Activated T-helper 1 cell treated with anti-CD3 and anti-CD28 coated beads, Interleukin-12 subunit alpha, Interleukin-12 subunit beta, Interleukin-2, Interleukin-4 antibody, amounts not matched to agents 30 ng/mL and 10 ng/mL and 1 ng/mL, durations not matched to agents 14 hours and 24 hours and 36 hours (primary cell): ENCODE results near the gene IFNA21. TPM values are rescaled to one million over a fixed set of nuclear protein-coding genes. Genes with fewer than 3 reads are reported as not detected.
"Not testable (repeated sequence)": the region's sequence is repeated elsewhere in the genome, so short reads cannot be mapped to it uniquely, and the experiment has no call there.

Experiments
- DNase-seq: peaks from one replicate; pipeline ENCODE4 v3.0.0; 2021; ENCODE audit warnings: low spot score
- H3K27ac Mint-ChIP-seq: one replicate; pipeline ENCODE4 v1.8.0; 2021; ENCODE audit warnings: mild to moderate bottlenecking, mixed read lengths
- H3K27me3 Mint-ChIP-seq: one replicate; pipeline ENCODE4 v1.8.0; 2022; ENCODE audit warnings: mild to moderate bottlenecking, moderate library complexity, mixed read lengths; ENCODE audit not compliant: insufficient read depth
- H3K36me3 Mint-ChIP-seq: one replicate; pipeline ENCODE4 v1.8.0; 2021; ENCODE audit warnings: low read depth, mixed read lengths
- H3K4me1 Mint-ChIP-seq: one replicate; pipeline ENCODE4 v1.8.0; 2021; ENCODE audit warnings: low read depth, mixed read lengths
- H3K4me3 Mint-ChIP-seq: one replicate; pipeline ENCODE4 v1.8.0; 2021; ENCODE audit warnings: mild to moderate bottlenecking, moderate library complexity, mixed read lengths
- H3K9me3 Mint-ChIP-seq: one replicate; pipeline ENCODE4 v1.8.0; 2021; ENCODE audit warnings: mixed read lengths
- intact Hi-C: fragments of 100-400 bp; cut with micrococcal nuclease; formaldehyde crosslinking; loops from one replicate; pipeline ENCODE4 v1.15.1; 2024
- total RNA-seq: library from RNA; stranded (reverse); gene quantifications from 2 replicates; pipeline ENCODE4 v1.2.3, GENCODE V29; 2022

Gene IFNA21
- not detected in 2 replicates for total RNA-seq

DNA sequence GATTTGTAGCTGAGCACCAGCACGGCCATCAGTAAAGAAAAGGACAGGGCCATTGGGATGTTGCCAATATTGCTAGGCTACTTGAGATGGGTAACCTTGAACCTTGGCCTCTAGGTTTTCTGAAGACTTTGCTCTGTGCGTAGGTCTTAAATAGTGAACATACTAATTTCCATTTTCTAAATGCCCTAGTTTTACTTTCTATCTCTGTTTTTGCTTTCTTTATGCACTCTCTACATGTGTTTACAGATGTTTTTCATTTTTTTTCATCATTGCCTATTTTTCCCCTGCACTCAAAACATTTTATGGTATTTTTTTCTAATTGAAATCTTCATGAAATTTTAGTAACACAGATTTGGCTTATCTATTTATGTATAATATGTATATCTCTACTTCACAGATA is at the start of gene IFNA21:
Gene IFNA21 (minus strand): TSS at position 101 of the 400 bp plus-strand sequence. CDS start 48 bp downstream, at position 53.
- H3K9me3 Mint-ChIP-seq, H3K27ac Mint-ChIP-seq, intact Hi-C loops, DNase-seq, H3K4me1 Mint-ChIP-seq, H3K36me3 Mint-ChIP-seq, H3K4me3 Mint-ChIP-seq: not testable (repeated sequence)
- peaks cover 32% of the 10 kb centered on the region for H3K27me3 Mint-ChIP-seq

DNA sequence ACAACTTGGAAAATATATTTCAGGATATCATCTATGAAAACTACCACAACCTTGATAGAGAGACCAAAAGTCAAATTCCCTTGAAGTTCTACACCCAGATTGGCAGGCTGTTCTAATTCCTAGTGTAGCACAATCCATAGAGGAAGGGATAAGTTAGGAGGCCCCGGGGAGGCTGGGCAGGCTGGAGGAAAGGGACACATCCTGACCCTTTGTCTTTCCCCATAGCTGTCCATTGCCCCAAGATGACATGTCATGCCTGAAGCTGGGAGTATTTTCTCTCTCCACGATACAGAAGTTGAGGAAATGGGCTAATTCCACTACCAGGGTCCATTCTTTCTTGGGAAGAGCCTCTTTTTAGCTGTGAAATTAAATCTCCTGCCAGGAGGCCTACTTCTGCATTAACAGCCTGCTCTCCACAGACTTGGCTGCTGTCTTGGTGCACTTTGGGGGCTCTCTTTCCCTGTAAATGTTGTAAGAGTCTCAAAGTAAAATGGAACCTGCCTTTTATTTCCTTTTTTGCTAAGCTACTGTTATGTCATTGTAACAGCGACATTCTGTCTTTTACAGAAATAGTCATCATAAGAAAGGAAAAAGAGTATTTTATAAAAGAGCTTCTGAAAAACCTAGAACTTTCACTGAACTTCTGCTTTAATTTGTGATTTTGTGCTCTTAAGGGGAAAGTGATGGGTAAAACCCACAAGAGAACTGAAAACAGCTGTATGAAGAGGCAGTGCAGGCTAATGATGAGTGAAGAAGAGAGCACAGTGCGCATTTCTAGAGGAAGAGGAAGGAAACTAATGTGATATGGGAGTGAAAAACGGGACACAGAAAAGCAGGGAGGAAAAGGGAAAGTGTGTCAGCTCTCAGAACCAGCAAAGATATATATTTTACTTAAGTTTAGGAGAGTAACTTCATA is 47.2 kb upstream of the IFNA21 start:
- H3K27me3 Mint-ChIP-seq, result peaks cover 30% of the 10 kb centered on the region
- H3K27ac Mint-ChIP-seq, H3K4me3 Mint-ChIP-seq, H3K4me1 Mint-ChIP-seq, intact Hi-C loops, DNase-seq, H3K36me3 Mint-ChIP-seq, H3K9me3 Mint-ChIP-seq: not testable (repeated sequence)

DNA sequence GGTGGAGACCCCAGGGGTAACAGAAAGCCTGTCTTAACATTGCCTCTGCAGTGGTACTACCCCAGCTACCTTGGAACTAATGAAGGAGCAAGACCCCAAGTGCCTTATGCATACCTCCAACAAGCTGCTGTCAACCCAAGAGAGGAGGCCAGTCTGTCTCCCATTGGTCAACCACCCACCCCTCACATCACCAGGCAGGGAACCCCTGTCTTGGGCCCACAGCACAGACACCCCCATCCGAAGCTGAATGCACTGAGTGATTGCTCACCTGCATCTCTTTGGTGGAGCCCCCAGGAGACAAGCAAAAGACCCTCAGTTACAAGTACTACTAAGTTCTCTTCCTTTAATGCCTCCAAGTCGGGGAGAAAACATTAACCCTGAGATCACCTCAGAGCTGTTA is 45.7 kb upstream of the IFNA21 start:
- DNase-seq, H3K27ac Mint-ChIP-seq, intact Hi-C loops, H3K4me1 Mint-ChIP-seq, H3K9me3 Mint-ChIP-seq, H3K36me3 Mint-ChIP-seq, H3K4me3 Mint-ChIP-seq: not testable (repeated sequence)
- peaks cover 20% of the 10 kb centered on the region for H3K27me3 Mint-ChIP-seq

DNA sequence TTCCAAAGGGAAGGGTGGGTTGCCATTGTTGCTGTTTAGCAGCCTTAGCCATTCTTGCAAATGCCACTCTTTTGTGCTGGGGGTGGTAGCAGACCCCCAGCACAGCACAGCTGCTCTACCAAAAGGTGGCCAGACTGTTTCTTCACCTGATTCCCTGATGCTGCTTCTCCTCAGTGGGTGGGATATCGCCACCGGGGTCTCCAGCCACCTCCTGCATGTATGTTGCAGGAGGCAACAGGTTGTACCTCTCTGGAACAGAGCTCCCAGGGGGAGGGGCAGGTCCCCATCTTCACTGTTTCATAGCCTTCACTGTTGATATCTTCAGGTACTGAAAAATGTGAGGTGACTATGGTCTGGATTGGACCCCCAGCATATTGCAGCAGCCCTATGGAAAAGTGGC is 44.3 kb upstream of the IFNA21 start:
- H3K27me3 Mint-ChIP-seq, result peaks cover 15% of the 10 kb centered on the region
- H3K36me3 Mint-ChIP-seq, H3K4me1 Mint-ChIP-seq, H3K9me3 Mint-ChIP-seq, H3K4me3 Mint-ChIP-seq, DNase-seq, H3K27ac Mint-ChIP-seq, intact Hi-C loops: not testable (repeated sequence)

DNA sequence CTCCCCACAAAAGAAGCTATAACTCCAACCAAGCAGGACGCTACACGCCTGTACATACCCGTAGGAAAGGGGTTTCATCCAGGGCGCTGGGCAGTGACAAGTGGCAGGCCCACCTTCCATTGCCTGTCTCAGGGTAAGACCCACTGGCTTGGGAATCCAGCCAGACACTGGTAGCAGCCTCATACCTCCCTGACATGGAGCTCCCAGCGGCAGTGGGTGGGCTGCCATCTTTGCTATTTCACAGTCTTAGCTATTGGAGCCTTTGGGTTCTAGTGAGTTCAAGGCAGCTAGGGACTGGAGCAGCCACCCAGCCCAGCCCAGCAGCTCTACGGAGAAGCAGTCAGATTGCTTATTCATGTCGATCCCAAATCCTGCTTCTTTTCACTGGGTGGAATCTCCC is 43.9 kb upstream of the IFNA21 start:
- Mint-ChIP-seq H3K27me3 (peaks cover 15% of the 10 kb centered on the region), H3K4me3 (no peak overlapping the region), H3K36me3 (no peaks in the 10 kb centered on the region), H3K4me1 (no peaks in the 10 kb centered on the region), H3K27ac (no peak overlapping the region), H3K9me3 (no peaks in the 10 kb centered on the region)
- intact Hi-C loops, result no loop called here
- no peak for DNase-seq

DNA sequence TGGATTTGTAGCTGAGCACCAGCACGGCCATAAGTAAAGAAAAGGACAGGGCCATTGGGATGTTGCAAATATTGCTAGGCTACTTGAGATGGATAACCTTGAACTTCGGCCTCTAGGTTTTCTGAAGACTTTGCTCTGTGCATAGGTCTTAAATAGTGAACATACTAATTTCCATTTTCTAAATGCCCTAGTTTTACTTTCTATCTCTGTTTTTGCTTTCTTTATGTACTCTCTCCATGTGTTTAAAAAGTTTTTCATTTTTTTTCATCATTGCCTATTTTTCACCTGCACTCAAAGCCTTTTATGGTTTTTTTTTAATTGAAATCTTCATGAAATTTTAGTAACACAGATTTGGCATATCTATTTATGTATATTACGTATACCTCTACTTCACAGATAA is 40.6 kb upstream of the IFNA21 start, which contains the start of gene IFNA10:
Gene IFNA10 (minus strand): TSS at position 101 of the 400 bp plus-strand sequence. CDS start 46 bp downstream, at position 55.
- DNase-seq, H3K4me3 Mint-ChIP-seq, H3K9me3 Mint-ChIP-seq, H3K36me3 Mint-ChIP-seq, H3K27ac Mint-ChIP-seq, intact Hi-C loops, H3K4me1 Mint-ChIP-seq: not testable (repeated sequence)
- H3K27me3 Mint-ChIP-seq, result peaks cover 20% of the 10 kb centered on the region

DNA sequence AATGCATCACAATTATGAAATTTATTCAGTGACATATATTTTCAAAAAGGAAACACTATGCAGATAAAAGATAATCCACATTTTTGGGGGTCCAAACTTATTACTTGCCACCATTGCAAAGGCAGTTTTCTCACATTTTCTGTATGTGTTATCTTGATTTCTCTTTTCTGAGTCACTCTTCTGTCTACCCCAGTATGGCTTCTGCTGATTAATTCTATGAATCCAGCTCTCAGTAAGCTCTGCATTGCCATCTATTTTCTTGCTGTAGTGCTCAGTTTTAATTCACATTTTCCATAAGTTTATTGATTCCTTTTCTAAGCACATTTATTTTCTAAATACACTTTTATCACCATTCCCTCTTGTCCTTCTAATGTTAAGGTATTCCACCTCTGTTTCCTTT is 38.7 kb upstream of the IFNA21 start:
- Mint-ChIP-seq H3K36me3 (peaks cover 1% of the 10 kb centered on the region), H3K4me3 (no peak overlapping the region), H3K4me1 (no peaks in the 10 kb centered on the region), H3K27me3 (peaks cover 25% of the 10 kb centered on the region), H3K9me3 (no peaks in the 10 kb centered on the region), H3K27ac (no peak overlapping the region)
- DNase-seq, result no peak
- intact Hi-C loops, result no loop called here

DNA sequence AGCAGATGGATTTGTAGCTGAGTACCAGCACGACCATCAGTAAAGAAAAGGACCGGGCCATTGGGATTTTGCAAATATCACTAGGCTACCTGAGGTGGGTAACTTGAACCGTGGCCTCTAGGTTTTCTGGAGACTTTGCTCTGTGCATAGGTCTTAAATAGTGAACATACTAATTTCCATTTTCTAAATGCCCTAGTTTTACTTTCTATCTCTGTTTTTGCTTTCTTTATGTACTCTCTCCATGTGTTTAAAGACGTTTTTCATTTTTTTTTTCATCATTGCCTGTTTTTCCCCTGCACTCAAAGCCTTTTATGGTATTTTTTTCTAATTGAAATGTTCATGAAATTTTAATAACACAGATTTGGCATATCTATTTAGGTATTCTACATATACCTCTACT is 35.6 kb upstream of the IFNA21 start, which contains the start of gene IFNA7:
Gene IFNA7 (minus strand): TSS at position 101 of the 400 bp plus-strand sequence. CDS start 40 bp downstream, at position 61.
- H3K27ac Mint-ChIP-seq, intact Hi-C loops: not testable (repeated sequence)
- peaks cover 28% of the 10 kb centered on the region for H3K27me3 Mint-ChIP-seq

DNA sequence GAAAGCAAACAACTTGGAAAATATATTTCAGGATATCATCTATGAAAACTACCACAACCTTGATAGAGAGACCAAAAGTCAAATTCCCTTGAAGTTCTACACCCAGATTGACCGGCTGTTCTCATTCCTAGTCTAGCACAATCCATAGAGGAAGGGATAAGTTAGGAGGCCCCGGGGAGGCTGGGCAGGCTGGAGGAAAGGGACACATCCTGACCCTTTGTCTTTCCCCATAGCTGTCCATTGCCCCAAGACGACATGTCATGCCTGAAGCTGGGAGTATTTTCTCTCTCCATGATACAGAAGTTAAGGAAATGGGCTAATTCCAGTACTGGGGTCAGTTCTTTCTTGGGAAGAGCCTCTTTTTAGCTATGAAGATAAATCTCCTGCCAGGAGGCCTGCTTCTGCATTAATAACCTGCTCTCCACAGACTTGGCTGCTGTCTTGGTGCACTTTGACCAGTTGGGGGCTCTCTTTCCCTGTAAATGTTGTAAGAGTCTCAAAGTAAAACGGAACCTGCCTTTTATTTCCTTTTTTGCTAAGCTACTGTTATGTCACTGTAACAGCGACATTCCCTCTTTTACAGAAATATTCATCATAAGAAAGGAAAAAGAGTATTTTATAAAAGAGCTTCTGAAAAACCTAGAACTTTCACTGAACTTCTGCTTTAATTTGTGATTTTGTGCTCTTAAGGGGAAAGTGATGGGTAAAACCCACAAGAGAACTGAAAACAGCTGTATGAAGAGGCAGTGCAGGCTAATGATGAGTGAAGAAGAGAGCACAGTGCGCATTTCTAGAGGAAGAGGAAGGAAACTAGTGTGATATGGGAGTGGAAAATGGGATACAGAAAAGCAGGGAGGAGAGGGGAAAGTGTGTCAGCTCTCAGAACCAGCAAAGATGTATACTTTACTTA is 28.7 kb upstream of the IFNA21 start:
- H3K9me3 Mint-ChIP-seq, H3K27ac Mint-ChIP-seq, H3K36me3 Mint-ChIP-seq, H3K4me1 Mint-ChIP-seq, H3K4me3 Mint-ChIP-seq: not testable (repeated sequence)
- H3K27me3 Mint-ChIP-seq, result peaks cover 17% of the 10 kb centered on the region
- intact Hi-C loops, result loop anchor here (1.0 to 10.0 kb wide), 3 partner anchors 132 to 594 kb away; no protein-coding TSS in a partner anchor
- peak; percentile 22 for DNase-seq

More for the DNA sequence above, 35.6 kb upstream of the IFNA21 start, which contains the start of gene IFNA7:
- not testable (repeated sequence) for H3K9me3 Mint-ChIP-seq, H3K4me3 Mint-ChIP-seq, H3K36me3 Mint-ChIP-seq, DNase-seq, H3K4me1 Mint-ChIP-seq

DNA sequence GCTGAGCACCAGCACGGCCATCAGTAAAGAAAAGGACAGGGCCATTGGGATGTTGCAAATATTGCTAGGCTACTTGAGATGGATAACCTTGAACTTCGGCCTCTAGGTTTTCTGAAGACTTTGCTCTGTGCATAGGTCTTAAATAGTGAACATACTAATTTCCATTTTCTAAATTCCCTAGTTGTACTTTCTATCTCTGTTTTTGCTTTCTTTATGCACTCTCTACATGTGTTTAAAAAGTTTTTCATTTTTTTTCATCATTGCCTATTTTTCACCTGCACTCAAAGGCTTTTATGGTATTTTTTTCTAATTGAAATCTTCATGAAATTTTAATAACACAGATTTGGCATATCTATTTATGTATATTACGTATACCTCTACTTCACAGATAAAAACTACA is 21.0 kb upstream of the IFNA21 start, which contains the start of gene IFNA4:
Gene IFNA4 (minus strand): TSS at position 101 of the 400 bp plus-strand sequence. CDS start 56 bp downstream, at position 45.
- intact Hi-C loops, DNase-seq, H3K36me3 Mint-ChIP-seq, H3K9me3 Mint-ChIP-seq, H3K4me3 Mint-ChIP-seq, H3K27ac Mint-ChIP-seq, H3K4me1 Mint-ChIP-seq: not testable (repeated sequence)
- H3K27me3 Mint-ChIP-seq, result peaks cover 16% of the 10 kb centered on the region

DNA sequence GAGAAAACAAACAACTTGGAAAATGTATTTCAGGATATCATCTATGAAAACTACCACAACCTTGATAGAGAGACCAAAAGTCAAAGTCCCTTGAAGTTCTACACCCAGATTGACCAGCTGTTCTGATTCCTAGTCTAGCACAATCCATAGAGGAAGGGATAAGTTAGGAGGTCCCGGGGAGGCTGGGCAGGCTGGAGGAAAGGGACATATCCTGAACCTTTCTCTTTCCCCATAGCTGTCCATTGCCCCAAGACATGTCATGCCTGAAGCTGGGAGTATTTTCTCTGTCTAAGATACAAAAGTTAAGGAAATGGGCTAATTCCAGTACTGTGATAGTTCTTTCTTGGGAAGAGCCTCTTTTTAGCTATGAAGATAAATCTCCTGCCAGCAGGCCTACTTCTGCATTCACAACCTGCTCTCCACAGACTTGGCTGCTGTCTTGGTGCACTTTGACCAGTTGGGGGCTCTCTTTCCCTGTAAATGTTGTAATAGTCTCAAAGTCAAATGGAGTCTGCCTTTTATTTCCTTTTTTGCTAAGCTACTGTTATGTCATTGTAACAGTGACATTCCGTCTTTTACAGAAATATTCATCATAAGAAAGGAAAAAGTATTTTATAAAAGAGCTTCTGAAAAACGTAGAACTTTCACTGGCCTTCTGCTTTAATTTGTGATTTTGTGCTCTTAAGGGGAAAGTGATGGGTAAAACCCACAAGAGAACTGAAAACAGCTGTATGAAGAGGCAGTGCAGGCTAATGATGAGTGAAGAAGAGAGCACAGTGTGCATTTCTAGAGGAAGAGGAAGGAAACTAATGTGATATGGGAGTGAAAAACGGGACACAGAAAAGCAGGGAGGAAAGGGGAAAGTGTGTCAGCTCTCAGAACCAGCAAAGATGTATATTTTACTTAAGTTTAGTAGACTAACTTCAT is 16.6 kb upstream of the IFNA21 start:
- intact Hi-C loops, H3K36me3 Mint-ChIP-seq, H3K27ac Mint-ChIP-seq, H3K4me3 Mint-ChIP-seq, H3K4me1 Mint-ChIP-seq, DNase-seq, H3K9me3 Mint-ChIP-seq, H3K27me3 Mint-ChIP-seq: not testable (repeated sequence)

DNA sequence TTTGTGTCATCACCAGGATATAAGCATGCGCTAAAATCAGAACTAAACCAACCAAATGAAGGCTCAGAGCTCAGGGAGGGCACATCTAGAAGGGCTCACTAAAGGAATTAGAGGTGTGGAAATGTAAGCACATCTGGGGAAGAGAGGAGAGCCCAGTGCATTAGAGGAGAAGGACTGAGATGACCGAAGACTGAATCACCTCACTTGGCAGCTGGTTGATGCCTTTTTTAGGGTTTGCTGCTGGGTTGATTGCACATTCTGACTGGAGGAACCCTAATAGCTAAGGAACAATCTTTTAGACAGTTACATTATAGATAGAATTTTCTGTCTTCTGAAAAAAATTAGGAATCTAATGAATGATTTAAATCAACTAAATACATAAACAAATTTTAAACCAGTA is 8.2 kb upstream of the IFNA21 start:
- intact Hi-C loops, result no loop called here
- H3K27ac Mint-ChIP-seq, result no peak overlapping the region
- no peaks in the 10 kb centered on the region for H3K4me1 Mint-ChIP-seq
- H3K9me3 Mint-ChIP-seq, result no peaks in the 10 kb centered on the region
- no peak overlapping the region for H3K4me3 Mint-ChIP-seq
- DNase-seq, result no peak
- peaks cover 33% of the 10 kb centered on the region for H3K27me3 Mint-ChIP-seq
- H3K36me3 Mint-ChIP-seq, result no peaks in the 10 kb centered on the region
